NCI-H446 (cell line): Measurements from ENCODE around the gene ZNF831.
A peak's percentile ranks its signal among the peaks of the same experiment; 100 is the strongest.

Source experiments
- DNase-seq, 2 experiments: peaks; one replicate each; lab custom pipeline; 2025; lab: John Stamatoyannopoulos, UW

The ZNF831 gene

GRCh38 chr20:59163631-59164530, at the start of gene ZNF831:
ZNF831 (plus strand) TSS chr20:59163821; CDS start chr20:59191020, 27,199 bp downstream.
- no peak for DNase-seq

GRCh38 chr20:59117526-59117925, 46.1 kb upstream of the ZNF831 start:
- no peak for DNase-seq

GRCh38 chr20:59118855-59119254, 44.8 kb upstream of the ZNF831 start:
- no peak for DNase-seq

GRCh38 chr20:59120491-59120890, 43.1 kb upstream of the ZNF831 start:
- no peak for DNase-seq

- DNase-seq = no peak
Observed at GRCh38 chr20:59120919-59121318, 42.7 kb upstream of the ZNF831 start.

GRCh38 chr20:59121714-59122565, 41.7 kb upstream of the ZNF831 start:
- no peak for DNase-seq

- no peak for DNase-seq
Observed at GRCh38 chr20:59122566-59122919, 41.1 kb upstream of the ZNF831 start.

GRCh38 chr20:59123011-59123677, 40.5 kb upstream of the ZNF831 start:
- no peak for DNase-seq

GRCh38 chr20:59123678-59124255, 39.9 kb upstream of the ZNF831 start:
- DNase-seq = no peak

GRCh38 chr20:59124296-59125029, 39.2 kb upstream of the ZNF831 start:
- peak in 1 of 2 experiments; percentile 40 for DNase-seq

- DNase-seq = no peak
Observed at GRCh38 chr20:59125332-59125731, 38.3 kb upstream of the ZNF831 start.

GRCh38 chr20:59125836-59126235, 37.8 kb upstream of the ZNF831 start:
- DNase-seq = no peak

- DNase-seq = no peak
Observed at GRCh38 chr20:59127839-59128238, 35.8 kb upstream of the ZNF831 start.

- DNase-seq = no peak
Observed at GRCh38 chr20:59131551-59132285, 31.9 kb upstream of the ZNF831 start.

GRCh38 chr20:59134182-59134581, 29.4 kb upstream of the ZNF831 start:
- DNase-seq = no peak

GRCh38 chr20:59135093-59135492, 28.5 kb upstream of the ZNF831 start:
- peak; percentile 13 to 54 for DNase-seq

- no peak for DNase-seq
Observed at GRCh38 chr20:59136027-59136426, 27.6 kb upstream of the ZNF831 start.

GRCh38 chr20:59137532-59137931, 26.1 kb upstream of the ZNF831 start:
- DNase-seq = peak in 1 of 2 experiments; percentile 60

GRCh38 chr20:59138114-59138748, 25.4 kb upstream of the ZNF831 start:
- no peak for DNase-seq

- no peak for DNase-seq
Observed at GRCh38 chr20:59139998-59140397, 23.6 kb upstream of the ZNF831 start.
